ENCODE measurements around the gene FAM180A.
"Not testable (repeated sequence)": the region's sequence is repeated elsewhere in the genome, so short reads cannot be mapped to it uniquely, and the experiment has no call there.

The FAM180A gene

DNA sequence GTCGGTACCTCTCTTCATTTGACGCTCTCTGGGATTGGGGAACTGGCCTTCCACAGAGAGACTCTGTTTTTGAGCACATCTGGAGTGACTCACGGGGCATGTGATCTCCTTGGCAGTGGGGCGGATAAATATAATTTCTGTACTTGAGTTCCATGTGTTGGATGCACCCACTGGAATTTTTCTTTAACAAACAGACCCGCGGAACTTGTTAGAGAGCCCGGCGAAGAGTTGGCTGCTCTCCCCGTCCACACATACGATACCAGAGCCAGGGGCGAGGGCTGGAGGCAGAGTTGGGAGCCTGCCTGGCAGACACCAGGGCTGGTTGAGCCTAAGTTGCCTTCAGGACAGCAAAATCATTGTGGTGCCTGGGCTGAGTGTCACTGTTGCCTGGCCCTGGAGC, at the start of gene FAM180A:
TSS of gene FAM180A (minus strand) at position 44 of the 400 bp plus-strand sequence. CDS start 233 bp downstream, outside the sequence.
- DNase-seq: no peak

DNA sequence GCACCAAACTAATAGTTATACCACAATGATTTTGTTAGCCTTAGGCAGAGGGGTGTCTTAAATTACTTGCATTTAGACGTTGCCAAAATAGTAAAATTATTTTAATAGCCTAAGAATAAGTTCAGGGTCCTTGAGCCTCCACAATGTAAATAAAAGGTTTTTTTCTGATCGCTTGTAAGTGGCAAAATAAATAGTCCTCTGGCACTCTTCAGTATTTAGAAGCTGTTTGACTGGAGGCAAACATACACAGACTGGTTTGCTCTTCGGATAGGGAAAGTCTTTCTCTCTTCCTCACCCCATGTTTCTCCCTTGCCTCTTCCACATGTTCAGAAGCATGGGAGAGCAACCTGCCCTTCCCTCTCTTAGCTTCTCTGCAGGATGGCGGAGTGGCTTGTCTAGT, 49.5 kb upstream of the FAM180A start:
- no peak for DNase-seq

DNA sequence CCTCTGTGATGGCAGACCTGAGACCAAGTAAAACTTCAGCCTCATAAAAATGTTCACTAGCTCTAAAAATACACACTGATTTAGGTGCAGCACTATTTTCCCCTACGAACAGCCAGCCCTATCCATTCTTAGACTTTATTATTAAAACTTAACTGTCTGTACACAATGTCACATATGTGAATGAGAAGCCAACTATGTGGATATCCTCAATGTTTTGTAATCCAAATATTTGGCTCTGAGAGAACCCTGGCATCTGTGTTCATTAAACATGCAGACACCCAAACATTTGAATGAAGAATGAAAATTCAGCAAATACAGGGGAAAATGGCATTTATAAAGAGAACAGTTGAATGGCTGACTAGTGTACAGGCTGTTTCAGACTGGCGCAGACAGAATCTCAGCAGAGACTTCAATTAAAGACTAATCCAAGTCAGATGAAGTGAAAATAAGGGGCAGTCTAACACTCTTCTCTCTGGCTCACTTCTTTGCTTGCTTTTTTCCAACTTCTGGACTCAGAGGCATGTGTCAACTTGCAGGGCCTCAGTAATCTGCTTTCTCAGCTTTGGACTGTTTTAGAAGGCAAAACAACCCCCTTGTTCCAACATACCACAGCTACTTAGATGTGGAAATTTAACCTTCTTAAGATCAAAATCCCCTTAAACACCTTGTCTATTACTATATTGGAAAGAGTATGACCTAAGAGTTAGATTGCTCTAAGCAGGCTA, 47.4 kb upstream of the FAM180A start:
- no peak for DNase-seq

DNA sequence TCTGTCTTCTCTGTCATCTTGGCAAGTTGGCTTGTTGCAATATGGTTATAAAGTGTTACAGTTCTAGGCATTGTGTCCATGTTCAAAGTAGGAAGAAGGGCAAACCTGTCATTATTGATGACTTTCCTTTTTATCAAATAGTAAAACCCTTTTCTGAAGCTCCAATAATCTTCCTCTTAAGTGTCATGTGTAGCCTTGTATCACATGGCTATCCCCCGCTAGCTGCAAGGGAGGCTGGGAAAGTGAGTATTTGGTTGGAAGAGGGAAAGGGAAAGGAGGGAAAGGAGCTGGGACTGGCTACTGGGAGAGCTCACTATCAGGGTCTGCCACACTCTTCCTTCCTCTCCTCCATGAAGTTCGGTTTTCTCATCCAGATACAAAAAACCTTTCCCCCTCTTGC, 45.2 kb upstream of the FAM180A start:
- DNase-seq: no peak

DNA sequence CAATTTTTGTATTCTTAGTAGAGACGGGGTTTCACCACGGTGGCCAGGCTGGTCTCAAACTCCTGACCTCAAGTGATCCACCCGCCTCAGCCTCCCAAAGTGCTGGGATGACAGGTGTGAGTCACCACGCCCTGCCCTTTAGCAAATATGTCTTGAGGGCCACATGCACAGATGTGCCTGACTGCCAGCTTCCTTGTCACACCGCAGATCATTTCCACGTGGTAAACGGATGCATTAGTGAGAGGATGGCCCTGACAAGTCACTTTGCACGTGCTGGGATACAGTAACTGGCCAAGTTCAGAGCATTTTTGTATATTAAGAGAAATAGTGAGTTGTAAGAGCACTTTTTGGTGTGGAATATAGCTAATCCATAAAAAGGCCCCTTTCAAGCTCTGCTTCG, 44.3 kb upstream of the FAM180A start:
- no peak for DNase-seq

DNA sequence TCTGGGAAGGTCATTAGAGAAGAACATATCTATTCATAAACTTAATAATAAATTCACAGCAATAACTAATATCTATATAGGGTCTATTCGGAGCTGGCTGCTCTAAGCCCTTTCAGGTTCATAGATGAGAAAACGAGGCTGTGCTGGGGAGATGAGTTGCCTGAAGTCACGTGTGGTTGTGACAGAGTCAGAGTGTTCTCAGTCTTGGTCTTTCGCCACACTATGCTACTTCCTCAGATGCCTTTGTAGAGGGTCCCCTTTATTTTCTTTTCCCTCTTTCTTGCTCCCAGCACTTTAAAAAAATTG, 43.7 kb upstream of the FAM180A start:
- no peak for DNase-seq

DNA sequence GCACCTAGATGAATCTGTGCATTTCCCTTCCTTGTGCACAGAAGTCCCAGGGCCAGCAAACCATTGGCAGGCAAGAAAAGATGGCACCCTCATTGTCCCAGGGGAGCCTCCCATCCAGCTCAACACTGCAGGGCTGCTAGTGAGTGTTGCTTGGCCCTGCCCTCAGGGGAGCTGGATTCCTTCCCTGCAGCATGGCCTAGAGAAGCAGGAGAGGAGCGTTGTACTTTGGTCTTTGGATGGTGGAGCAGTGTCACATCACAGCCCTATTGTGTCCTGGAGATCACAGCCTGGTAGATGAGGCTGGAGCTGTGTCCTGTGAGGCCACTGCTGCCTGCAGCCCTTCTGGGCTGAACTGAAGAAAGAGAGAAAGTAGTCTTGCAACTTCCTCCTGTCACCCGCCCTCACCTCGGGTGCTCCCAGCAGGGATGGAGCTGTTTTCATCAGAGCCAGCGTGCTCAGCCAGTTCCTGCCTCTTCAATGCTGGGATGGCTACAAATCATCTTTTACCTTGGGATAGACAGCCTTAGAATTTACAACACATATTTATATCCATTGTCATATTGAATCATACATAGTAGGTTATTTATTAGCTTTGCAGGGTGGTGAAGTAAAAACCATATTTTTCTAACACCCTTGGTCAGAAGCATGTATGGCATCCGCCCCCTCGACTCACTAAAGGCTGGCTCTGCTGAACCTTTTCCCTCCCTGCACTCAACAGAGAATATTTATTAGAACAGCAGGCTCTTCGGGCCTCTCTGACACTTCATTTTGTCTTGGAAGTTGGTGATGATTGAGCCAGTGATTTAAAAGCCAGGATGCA, 43.1 kb upstream of the FAM180A start:
- no peak for DNase-seq

DNA sequence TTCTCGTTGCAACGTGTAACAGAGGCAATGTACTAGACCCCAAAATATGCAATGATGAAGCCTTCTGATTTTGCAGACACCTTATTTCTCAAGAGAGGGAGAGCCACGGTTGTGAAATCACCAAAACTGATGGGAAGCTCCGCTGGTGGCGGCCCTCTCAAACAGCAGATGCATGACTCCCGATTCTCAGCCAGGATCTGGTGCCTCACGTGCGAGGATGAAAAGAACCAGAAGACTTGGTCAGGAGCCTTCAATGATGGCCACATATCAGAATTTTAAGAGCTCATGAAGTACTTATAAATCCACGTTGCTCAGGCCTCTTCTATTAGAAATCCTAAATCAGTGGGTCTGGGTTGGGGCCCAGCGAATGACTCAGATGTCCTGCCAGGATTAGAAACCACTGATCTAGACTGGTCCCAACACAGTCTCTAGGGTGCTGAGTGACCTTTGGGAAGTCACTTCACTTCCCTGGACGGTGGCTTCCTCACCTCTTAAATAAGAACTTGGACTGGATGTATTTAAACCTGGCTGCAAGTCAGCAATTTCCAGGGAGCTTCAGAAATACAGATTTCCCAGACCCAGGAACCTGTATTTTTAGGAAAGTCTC, 41.9 kb upstream of the FAM180A start:
- no peak for DNase-seq

DNA sequence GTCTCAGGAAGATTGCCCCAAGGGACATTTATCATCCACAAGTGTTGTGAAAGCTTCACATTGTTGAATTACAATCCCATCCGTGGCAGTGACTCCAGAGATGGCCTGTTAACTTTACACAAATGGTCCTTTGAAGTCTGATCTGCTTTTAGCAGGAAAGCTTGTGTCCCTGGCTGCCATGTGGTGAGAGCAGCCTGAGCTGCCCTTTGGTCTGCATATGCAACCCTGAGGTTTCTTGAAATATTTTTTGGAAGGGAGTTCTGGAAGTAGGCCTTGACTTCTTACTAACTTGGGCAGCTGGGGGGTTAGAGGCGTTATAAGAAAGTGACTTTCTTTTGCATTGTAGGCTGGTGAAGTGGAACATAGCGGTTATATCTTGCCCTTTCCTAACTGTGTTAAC, 41.3 kb upstream of the FAM180A start:
- no peak for DNase-seq

DNA sequence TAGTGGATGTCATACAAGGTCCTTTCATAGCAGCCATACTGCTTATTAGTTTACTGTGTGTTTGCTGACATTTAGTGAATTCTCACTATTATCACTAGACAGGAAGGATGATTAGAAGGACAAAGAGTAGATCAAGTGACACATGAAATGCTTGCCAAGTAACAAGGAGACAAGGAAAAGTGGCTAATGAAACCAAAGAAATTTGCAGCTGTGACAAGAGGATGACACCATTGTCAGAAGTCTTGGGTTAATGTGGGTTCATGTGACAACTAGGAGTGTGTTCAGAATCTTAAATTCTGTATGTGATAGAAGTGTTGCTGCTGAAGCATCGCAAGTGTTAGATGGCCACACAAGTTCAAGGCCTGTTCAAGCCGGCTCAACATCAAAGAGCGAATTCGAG, 40.8 kb upstream of the FAM180A start:
- DNase-seq: no peak

DNA sequence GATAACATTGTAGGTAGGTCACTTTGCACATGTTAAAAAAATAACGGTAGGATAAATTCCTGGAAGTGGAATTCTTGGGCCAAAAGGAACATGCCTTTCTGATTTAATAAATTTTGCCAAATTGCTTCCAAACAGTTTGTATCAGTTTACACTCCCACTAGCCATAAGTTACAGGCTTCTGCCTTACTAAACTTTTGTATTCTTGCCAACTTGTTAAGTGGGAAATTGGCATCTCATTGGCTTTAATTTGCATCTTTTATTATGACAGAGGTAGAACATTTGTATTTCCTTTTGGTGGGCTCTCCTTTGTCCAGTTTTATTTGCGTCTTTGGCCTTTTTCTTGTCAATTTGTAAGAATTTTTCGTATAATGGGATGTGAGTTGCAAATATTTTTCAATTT, 38.3 kb upstream of the FAM180A start:
- no peak for DNase-seq

DNA sequence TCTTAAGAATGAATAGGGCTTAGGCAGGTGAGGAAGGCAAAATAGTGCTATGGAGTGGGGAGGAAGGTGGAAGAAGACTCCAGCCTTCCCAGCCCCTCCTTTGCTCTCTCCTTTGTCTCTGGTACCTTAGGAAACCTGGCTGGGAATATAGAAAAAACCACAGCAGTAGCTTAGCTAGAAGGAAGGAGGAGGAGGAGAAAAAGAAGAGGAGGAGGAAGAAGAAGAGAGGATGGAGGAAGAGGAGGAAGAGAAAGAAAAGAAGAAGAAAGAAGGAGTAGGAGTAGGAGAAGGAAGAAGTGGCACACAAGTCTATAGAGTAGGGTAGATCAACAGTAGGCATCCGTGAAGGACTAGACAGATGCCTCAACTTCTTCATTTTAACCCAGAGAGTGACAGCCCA, 36.5 kb upstream of the FAM180A start:
- DNase-seq: no peak

DNA sequence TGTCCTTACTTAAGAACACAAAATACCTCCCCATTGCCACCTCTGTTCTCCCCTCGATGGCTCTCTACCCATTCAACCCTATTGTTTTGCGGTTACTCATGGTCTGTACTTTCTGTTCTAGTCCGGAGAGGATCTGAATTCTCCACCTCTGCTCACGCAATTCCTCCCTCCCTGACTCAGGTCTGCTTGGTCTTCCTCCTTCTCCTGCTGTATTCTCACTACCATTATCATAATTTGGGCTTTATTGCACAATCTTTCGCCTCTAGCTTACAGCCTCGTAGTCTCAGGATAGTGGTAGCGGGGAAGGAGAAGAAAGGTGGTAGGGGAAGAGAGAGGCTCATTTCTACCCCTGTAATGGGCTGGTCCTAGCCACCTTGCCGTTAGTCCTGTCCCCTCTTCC, 35.4 kb upstream of the FAM180A start:
- no peak for DNase-seq

DNA sequence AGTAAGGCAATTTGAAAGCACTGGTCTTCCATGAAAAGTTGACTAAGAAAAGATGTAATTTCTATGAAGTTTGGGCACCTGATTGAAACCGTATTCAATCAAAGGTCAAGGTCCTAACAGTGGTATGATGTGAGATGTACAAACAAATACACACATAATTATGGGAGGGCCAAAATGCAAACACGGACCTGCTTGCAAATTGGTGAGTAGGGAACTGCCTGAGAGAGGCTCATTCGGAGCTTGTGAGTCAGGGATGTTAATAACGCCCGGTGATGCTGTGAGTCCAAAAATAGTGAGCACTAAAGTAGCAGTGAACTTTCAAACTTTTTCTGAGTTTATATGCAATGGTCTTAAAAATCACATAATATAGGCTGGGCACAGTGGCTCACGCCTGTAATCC, 34.2 kb upstream of the FAM180A start:
- DNase-seq: no peak

DNA sequence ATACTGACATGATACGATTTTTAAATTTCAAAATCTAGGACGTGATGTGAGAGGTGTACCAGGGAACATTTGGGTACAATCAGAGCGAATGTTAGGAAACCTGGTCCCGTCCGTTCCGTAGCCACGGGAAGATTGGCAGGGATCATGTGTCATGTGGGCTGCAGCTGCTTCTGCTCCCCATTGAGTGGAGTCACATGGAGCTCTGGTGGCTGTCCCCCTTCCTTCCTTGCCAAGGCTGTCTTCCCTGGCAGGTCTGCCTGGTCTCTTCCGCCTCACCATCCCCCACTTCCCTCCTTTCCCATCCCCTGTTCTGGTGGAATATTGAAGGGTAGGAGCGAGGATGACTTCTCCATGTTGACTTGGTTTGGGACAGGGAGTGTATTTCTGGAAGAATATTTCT, 33.8 kb upstream of the FAM180A start:
- no peak for DNase-seq

DNA sequence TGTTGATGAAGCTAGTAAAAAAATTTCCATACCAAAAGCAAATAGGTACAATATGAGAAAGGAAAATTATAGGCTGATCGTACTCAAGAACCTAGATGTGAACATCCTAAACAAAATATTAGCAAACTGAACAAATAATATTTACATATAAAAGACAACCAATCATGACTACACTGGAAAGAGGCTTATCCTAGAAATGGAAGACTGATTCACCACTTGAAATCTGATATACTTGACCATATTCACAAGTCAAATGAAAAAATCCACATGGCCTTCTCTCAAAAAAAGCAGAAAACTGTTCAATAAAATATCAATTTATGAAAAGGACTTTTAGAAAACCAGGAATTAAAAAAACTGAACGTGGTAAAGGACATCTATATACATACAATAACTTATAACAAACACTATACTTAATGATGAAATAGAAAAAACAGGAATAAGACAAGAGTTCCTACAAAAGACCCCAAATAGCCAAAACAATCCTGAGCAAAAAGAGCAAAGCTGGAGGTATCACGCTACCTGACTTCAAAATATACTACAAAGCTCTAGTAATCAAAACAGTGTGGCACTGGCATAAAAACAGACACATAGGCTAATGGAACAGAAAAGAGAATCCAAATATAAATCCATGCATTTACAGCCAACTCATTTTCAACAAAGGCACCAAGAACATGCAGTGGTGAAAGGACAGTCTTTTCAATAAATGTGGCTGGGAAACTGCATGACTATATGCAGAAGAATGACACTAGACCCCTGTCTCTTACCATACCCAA, 29.2 kb upstream of the FAM180A start:
- DNase-seq: no peak

DNA sequence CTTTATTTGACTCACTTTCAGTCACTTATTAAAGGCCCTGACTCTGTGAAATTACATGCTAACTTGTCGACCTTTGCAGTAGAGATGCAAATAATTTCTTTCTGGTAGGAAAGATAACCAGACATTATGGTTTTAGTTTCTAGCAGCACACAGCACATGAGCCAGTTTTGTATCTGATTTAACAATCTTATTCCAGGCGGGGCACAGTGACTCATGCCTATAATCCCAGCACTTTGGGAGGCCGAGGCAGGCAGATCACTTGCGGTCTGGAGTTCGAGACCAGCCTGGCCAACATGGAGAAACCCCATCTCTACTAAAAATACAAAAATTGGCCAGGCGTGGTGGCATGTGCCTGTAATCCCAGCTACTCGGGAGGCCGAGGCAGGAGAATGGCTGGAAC, 27.3 kb upstream of the FAM180A start:
- not testable (repeated sequence) for DNase-seq

DNA sequence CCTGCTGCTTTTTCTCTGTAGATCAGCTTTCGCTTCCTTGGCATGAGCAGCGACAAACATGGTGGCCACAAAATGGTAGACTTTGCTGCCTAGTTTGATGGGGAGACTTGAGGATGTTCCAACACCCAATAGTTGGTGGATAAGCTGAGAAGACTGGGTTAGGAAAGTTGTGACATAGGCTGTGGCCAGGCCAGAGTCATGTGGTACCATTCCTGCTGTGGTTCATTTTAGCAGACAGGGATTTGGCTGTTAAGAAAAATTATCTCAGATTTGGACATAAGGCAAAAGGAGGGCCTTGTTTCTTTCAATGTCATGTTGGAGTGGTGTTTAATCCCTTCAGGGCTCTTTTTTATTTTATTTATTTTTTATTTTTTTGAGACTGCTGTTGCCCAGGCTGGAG, 26.6 kb upstream of the FAM180A start:
- DNase-seq: no peak

DNA sequence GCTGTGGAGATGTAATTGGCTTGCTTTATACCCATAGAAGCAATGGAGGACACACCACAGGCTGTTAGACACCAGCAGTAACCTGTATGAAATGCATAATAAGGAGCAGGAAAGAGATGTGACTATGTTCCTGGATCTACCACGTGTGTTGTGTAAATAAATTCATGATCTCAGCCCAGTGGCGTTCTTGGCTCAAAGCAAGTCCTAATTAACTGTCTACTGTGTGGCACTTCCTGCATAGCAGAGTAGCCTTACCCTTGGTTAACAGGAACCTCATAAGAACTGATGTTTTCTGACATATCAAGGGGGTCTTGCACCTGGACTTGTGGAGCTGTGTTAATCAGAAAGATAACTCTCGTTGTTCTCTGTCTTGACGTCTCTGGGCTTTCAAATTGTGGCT, 25.7 kb upstream of the FAM180A start:
- DNase-seq: no peak

DNA sequence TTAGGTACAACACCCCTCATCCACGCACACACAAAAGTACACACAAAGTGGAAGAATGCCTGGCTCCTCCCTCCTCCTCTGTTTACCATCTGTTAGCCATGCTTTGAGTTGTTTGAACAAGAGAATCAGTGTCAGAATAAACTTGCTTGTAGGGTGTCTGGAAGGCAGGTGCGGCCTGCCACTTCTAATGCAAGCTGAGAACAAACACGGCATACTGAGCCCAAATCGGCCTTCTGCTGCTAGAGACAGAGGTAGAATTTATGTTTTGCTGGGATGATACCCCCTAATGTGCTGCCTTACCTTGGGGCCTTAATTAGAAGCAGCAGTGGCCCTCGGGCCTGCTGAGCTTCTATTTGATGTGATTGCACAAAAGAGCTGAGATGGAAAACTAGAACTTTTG, 24.9 kb upstream of the FAM180A start:
- no peak for DNase-seq

DNA sequence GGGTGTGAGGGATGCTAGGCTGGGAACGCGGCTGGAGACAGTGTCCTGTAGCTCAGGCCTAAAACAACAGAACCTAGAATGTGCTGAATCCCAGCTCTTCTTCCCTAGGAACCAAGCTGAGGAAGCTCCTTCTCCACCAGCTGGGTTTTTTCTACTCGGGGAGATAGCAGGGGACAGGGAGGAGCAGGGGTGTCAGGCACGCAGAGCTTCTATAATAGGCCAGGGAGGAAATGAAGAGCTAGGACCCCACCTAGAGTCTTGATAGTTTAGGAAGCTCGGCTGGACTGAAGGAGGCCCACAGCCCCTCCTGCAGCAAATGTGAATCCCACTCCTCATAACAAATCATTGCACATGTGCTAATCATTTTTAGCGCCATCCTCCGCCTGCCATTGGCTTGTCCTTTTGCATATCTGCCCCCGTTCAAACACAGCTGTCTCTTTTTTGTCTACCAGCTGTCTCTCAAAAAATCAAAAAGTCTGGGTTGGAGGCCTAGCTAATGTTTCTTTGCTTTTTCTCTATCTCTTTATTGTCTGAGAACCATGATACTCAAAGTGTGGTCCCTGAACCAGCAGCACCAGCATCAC, 24.1 kb upstream of the FAM180A start:
- no peak for DNase-seq

DNA sequence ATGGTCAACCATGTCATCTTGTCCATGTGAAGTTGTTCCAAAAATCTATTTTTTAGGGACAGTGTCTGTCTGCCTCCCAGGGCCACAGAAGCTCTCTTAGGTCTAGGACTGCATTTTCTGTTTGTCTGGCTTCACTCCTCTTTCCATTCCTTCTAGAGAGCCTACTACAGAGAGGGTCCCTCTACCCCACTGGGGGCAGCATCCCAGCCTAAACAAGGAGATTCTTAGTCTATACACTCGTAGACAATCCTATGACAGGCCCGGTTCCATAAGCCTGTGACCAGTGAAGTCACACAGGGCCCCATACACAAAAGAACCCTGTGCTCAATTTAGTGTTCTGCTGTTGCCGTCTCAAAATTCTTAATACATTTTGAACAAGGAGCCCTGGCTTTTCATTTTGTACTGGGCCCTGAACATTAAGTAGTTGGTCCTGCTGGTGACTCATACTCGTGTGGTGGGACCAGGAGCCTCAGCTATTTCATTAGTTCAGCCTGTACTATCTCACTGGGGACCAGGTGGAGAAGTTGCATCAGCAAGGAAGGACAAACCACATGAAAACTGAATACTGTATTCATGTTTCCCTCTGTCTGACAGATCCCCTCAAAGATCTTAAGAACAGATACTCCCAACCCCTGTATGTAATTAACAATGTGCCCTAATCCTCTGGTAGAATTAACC, 23.5 kb upstream of the FAM180A start:
- DNase-seq: no peak

DNA sequence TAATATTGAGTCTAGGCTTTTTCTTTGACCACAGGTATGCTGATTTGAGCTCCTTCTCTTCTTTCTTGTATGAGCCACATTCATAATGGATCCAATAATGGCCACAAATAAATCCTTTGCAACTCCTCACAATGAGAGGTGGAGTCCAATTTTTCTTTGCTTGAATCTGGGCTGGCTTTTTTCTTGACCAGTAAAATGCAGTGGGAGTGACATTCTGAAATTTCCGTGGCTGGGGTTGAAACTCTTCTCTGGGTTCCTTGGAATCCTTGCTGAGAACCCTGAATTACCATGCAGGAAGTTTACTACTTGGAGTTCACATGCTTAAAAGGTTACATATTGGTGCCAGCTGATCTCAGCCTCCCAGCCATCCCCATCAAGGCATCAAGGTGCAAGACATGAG, 22.4 kb upstream of the FAM180A start:
- no peak for DNase-seq
